Activated CD8-positive, alpha-beta memory T cell treated with anti-CD3 and anti-CD28 coated beads for 4 hours (primary cell): Measurements from ENCODE around the gene ZDHHC11.
"Not testable (repeated sequence)": the region's sequence is repeated elsewhere in the genome, so short reads cannot be mapped to it uniquely, and the experiment has no call there.

ENCODE experiments used
- DNase-seq, 2 donors: peaks; one replicate each; pipeline ENCODE4 v3.0.0-alpha.2; 2020; ENCODE audit warnings: low read depth in 2 of 2

ZDHHC11 gene

GRCh38 chr5:878677-879076 lies 27.9 kb upstream of the ZDHHC11 start:
- DNase-seq: not testable (repeated sequence)

GRCh38 chr5:878125-878524 lies 27.3 kb upstream of the ZDHHC11 start:
- no peak for DNase-seq

GRCh38 chr5:876398-877365 lies 25.9 kb upstream of the ZDHHC11 start:
- no peak for DNase-seq

GRCh38 chr5:875931-876330 lies 25.1 kb upstream of the ZDHHC11 start:
- no peak for DNase-seq

- DNase-seq: no peak
Observed at GRCh38 chr5:873328-873727, 22.5 kb upstream of the ZDHHC11 start.

- DNase-seq: no peak
Observed at GRCh38 chr5:872301-872700, 21.5 kb upstream of the ZDHHC11 start.

GRCh38 chr5:871596-872298 lies 21.0 kb upstream of the ZDHHC11 start:
- no peak for DNase-seq

- no peak for DNase-seq
Observed at GRCh38 chr5:870956-871355, 20.2 kb upstream of the ZDHHC11 start.

GRCh38 chr5:868428-869135 lies 17.8 kb upstream of the ZDHHC11 start:
- DNase-seq: no peak

- no peak for DNase-seq
Observed at GRCh38 chr5:867300-867870, 16.6 kb upstream of the ZDHHC11 start.

- DNase-seq: no peak
Observed at GRCh38 chr5:865771-866170, 15.0 kb upstream of the ZDHHC11 start.

GRCh38 chr5:865168-865521 lies 14.4 kb upstream of the ZDHHC11 start:
- no peak for DNase-seq

- no peak for DNase-seq
Observed at GRCh38 chr5:864492-865167, 13.8 kb upstream of the ZDHHC11 start.

GRCh38 chr5:863244-863805 lies 12.5 kb upstream of the ZDHHC11 start:
- DNase-seq: no peak

- no peak for DNase-seq
Observed at GRCh38 chr5:862367-863243, 11.8 kb upstream of the ZDHHC11 start.

GRCh38 chr5:861442-862366 lies 10.9 kb upstream of the ZDHHC11 start:
- DNase-seq: no peak

GRCh38 chr5:860506-861150 lies 9.8 kb upstream of the ZDHHC11 start:
- no peak for DNase-seq

GRCh38 chr5:859798-860296 lies 9.1 kb upstream of the ZDHHC11 start:
- DNase-seq: no peak
